Gastroesophageal sphincter (tissue), 3 donors: ENCODE measurements around the gene GRIK3.

ENCODE experiments used
- EP300 ChIP-seq: sonication (generic); formaldehyde crosslinking; IDR thresholded peaks from one replicate; pipeline ENCODE4 v1.6.1; 2017; ENCODE audit warnings: antibody characterized with exemption, mild to moderate bottlenecking
- POLR2A ChIP-seq, 2 donors: fragments of 450-650 bp; IDR thresholded peaks; one replicate each; pipeline ENCODE4 v1.6.1; 2017; ENCODE audit warnings: antibody characterized with exemption in 2 of 2, mild to moderate bottlenecking in 2 of 2, moderate library complexity in 1 of 2
- TF ChIP-seq, protein P1 (sequence below), 4 experiments: fragments of 200-600 bp in 2 of 4; fragments of 450-650 bp in 2 of 4; sonication (generic) in 1 of 4; IDR thresholded peaks; one replicate each; pipeline ENCODE4 v1.5.1; 2017 to 2019; ENCODE audit warnings: antibody characterized with exemption in 4 of 4, mild to moderate bottlenecking in 2 of 4, moderate library complexity in 2 of 4

DNA sequence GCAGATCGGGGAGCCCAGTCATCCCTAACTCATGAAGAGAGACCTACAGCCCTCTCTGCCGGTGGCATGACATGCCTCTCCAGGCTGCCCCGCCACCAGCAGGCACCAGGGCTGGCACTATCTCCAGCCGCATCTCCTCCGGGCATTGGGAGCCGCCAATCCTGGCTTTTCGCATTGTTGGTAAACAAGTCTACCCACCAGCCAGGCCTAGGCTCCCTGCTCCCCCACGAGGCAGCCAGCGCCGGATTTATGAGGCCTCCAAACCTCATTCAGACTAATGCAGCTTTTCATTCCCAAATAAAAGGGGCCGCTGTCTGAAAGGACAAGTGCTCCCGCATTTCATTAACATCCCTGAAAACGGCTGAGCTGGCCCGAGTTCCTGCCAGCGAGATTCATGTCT lies 3.4 kb upstream of the GRIK3 start:
- TF ChIP-seq EP300 (no peak), POLR2A (IDR thresholded peaks at IDR 0.05) (no peak)
- TF ChIP-seq, protein P1, sequence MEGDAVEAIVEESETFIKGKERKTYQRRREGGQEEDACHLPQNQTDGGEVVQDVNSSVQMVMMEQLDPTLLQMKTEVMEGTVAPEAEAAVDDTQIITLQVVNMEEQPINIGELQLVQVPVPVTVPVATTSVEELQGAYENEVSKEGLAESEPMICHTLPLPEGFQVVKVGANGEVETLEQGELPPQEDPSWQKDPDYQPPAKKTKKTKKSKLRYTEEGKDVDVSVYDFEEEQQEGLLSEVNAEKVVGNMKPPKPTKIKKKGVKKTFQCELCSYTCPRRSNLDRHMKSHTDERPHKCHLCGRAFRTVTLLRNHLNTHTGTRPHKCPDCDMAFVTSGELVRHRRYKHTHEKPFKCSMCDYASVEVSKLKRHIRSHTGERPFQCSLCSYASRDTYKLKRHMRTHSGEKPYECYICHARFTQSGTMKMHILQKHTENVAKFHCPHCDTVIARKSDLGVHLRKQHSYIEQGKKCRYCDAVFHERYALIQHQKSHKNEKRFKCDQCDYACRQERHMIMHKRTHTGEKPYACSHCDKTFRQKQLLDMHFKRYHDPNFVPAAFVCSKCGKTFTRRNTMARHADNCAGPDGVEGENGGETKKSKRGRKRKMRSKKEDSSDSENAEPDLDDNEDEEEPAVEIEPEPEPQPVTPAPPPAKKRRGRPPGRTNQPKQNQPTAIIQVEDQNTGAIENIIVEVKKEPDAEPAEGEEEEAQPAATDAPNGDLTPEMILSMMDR (IDR thresholded peaks at IDR 0.05) = no peak
